Kidney (tissue), 14 donors: Measurements from ENCODE around the gene PLCB4. TPM values are rescaled to one million over a fixed set of nuclear protein-coding genes. Genes with fewer than 3 reads are reported as not detected.
A peak's percentile ranks its signal among the peaks of the same experiment; 100 is the strongest.

Experiments used
- DNase-seq, 5 donors: peaks; one replicate each; pipeline ENCODE4 v3.0.0-alpha.2; 2013 to 2020
- FAIRE-seq: peaks from 2 replicates; lab custom pipeline; 2012; peaks lifted over from hg19 to GRCh38; lab: Jason Lieb, UNC
- H3K27ac ChIP-seq, 2 donors: one replicate each; pipeline ENCODE4 v1.7.0; 2013; ENCODE audit warnings: low read depth in 2 of 2, low read length in 2 of 2, inconsistent platforms in 1 of 2
- H3K27me3 ChIP-seq: one replicate; pipeline ENCODE4 v1.7.1; 2013; ENCODE audit warnings: low read length, inconsistent platforms; ENCODE audit not compliant: control insufficient read depth, insufficient read depth
- H3K36me3 ChIP-seq, 3 donors: one replicate each; pipeline versions ENCODE4 v1.7.0 to v1.7.1; 2013; ENCODE audit warnings: low read length in 3 of 3, control low read depth in 1 of 3, inconsistent platforms in 1 of 3; ENCODE audit not compliant: insufficient read depth in 3 of 3, control insufficient read depth in 2 of 3
- H3K4me1 ChIP-seq, 3 donors: one replicate each; pipeline versions ENCODE4 v1.7.0 to v1.7.1; 2013; ENCODE audit warnings: low read length in 3 of 3, inconsistent platforms in 1 of 3, low read depth in 1 of 3; ENCODE audit not compliant: control insufficient read depth in 2 of 3, insufficient read depth in 2 of 3
- H3K4me3 ChIP-seq, 3 donors: one replicate each; pipeline versions ENCODE4 v1.7.0 to v1.8.1; 2013; ENCODE audit warnings: low read length in 3 of 3, control low read depth in 1 of 3, inconsistent platforms in 1 of 3
- H3K9ac ChIP-seq, 3 donors: one replicate each; pipeline versions ENCODE4 v1.7.0 to v1.7.1; 2013; ENCODE audit warnings: low read length in 3 of 3, control low read depth in 1 of 3, inconsistent platforms in 1 of 3
- H3K9me3 ChIP-seq, 3 donors: one replicate each; pipeline versions ENCODE4 v1.7.0 to v1.7.1; 2013; ENCODE audit warnings: low read length in 3 of 3, control low read depth in 1 of 3, inconsistent platforms in 1 of 3; ENCODE audit not compliant: control insufficient read depth in 2 of 3, insufficient read depth in 1 of 3
- CTCF ChIP-seq: IDR thresholded peaks from 3 replicates; pipeline ENCODE4 v1.5.1; 2012; ENCODE audit warnings: mild to moderate bottlenecking, moderate library complexity, borderline replicate concordance; ENCODE audit not compliant: insufficient read depth; ENCODE audit errors: extremely low read depth
- intact Hi-C: fragments of 100-400 bp; cut with DNase I; formaldehyde crosslinking; loops from one replicate; pipeline ENCODE4 v1.11.1; 2022
- polyA plus RNA-seq: library from polyadenylated mRNA; stranded (reverse); fragments of 350-450 nt; fragmentation: Illumina TruSeq; extraction: RNeasy Lipid Tissue Mini Kit (QIAGEN cat#74804); gene quantifications from one replicate; pipeline ENCODE4 v1.2.3, GENCODE V29; 2014; ENCODE audit warnings: low read depth, low replicate concordance; ENCODE audit not compliant: insufficient read depth
- total RNA-seq: library from RNA; stranded (reverse); fragmentation: NEBNext Ultra II Directional; extraction: Animal tissue kit (Norgen Biotek cat#: 25700); gene quantifications from one replicate; pipeline ENCODE4 v1.2.1, GENCODE V29; 2021
- donor health status: control.
- donor health status: control.
- donor health status: control.
- donor health status: control.
- donor health status: control.
- donor health status: DM: yes; HTN: yes; CAD: no.
- donor health status: Normal renal cell carcinoma (clear cell type).

Gene PLCB4
- total and polyA plus RNA-seq, 2 donors from 2014 or later: 2.8 to 17.7 TPM

GRCh38 chr20:9092655-9093054 lies 23.8 kb downstream of the PLCB4 start:
- no peaks in the 10 kb centered on the region for H3K27me3 ChIP-seq
- H3K4me3 ChIP-seq: no peak overlapping the region
- intact Hi-C loops: no loop called here
- DNase-seq: no peak
- no peaks in the 10 kb centered on the region for H3K9me3 ChIP-seq
- peaks cover 0 to 3% (median 0%) of the 10 kb centered on the region in 3 donors for H3K4me1 ChIP-seq
- H3K9ac ChIP-seq: no peak overlapping the region
- TF ChIP-seq CTCF: no peak
- no peak overlapping the region for H3K27ac ChIP-seq
- no peak for FAIRE-seq
- no peaks in the 10 kb centered on the region for H3K36me3 ChIP-seq

GRCh38 chr20:9093218-9093957 lies 24.5 kb downstream of the PLCB4 start:
- peaks cover 0 to 3% (median 0%) of the 10 kb centered on the region in 3 donors for H3K4me1 ChIP-seq
- H3K4me3 ChIP-seq: peak overlapping the region in 1 of 3 donors; percentile 25
- intact Hi-C loops: no loop called here
- H3K9ac ChIP-seq: no peak overlapping the region
- H3K9me3 ChIP-seq: no peaks in the 10 kb centered on the region
- no peak overlapping the region for H3K27ac ChIP-seq
- no peak for FAIRE-seq
- TF ChIP-seq CTCF: no peak
- H3K36me3 ChIP-seq: no peaks in the 10 kb centered on the region
- peak in 4 of 5 donors; percentile 44 to 86 (median 80) for DNase-seq
- no peaks in the 10 kb centered on the region for H3K27me3 ChIP-seq

- H3K9me3 ChIP-seq: no peaks in the 10 kb centered on the region
- no peak for FAIRE-seq
- intact Hi-C loops: no loop called here
Measured at GRCh38 chr20:9099372-9099771, 30.5 kb downstream of the PLCB4 start.

More at GRCh38 chr20:9099372-9099771, 30.5 kb downstream of the PLCB4 start:
- no peak overlapping the region for H3K9ac ChIP-seq
- no peak overlapping the region for H3K4me3 ChIP-seq
- H3K4me1 ChIP-seq: no peaks in the 10 kb centered on the region
- no peak for DNase-seq
- no peaks in the 10 kb centered on the region for H3K27me3 ChIP-seq
- no peaks in the 10 kb centered on the region for H3K36me3 ChIP-seq
- H3K27ac ChIP-seq: no peak overlapping the region
- no peak for TF ChIP-seq CTCF
